Neuronal stem cell (in vitro differentiated cells): Measurements from ENCODE around the gene MIGA2.

ENCODE experiments used
- DNase-seq: peaks from one replicate; pipeline ENCODE4 v3.0.0-alpha.2; 2013; ENCODE audit warnings: low spot score
- H2AFZ ChIP-seq: one replicate; pipeline ENCODE4 v1.6.1; 2013; ENCODE audit warnings: mild to moderate bottlenecking, low read length, inconsistent platforms
- H2AK5ac ChIP-seq: 2 replicates; pipeline ENCODE4 v1.6.1; 2013; ENCODE audit warnings: low read depth, mild to moderate bottlenecking, inconsistent platforms, low read length, moderate library complexity, mixed read lengths
- H2BK120ac ChIP-seq: 2 replicates; pipeline ENCODE4 v1.6.1; 2013; ENCODE audit warnings: low read depth, mild to moderate bottlenecking, inconsistent platforms, low read length, moderate library complexity, mixed read lengths
- H2BK12ac ChIP-seq: one replicate; pipeline ENCODE4 v1.6.1; 2013; ENCODE audit warnings: low read length, inconsistent platforms
- H2BK15ac ChIP-seq: 2 replicates; pipeline ENCODE4 v1.6.1; 2013; ENCODE audit warnings: mild to moderate bottlenecking, low read length, inconsistent platforms, mixed read lengths
- H2BK5ac ChIP-seq: one replicate; pipeline ENCODE4 v1.6.1; 2013; ENCODE audit warnings: inconsistent platforms, mild to moderate bottlenecking, low read length, moderate library complexity
- H3K14ac ChIP-seq: one replicate; pipeline ENCODE4 v1.6.1; 2013; ENCODE audit warnings: low read length, inconsistent platforms
- H3K18ac ChIP-seq: 2 replicates; pipeline ENCODE4 v1.6.1; 2013; ENCODE audit warnings: low read length, inconsistent platforms
- H3K23ac ChIP-seq: 2 replicates; pipeline ENCODE4 v1.6.1; 2013; ENCODE audit warnings: low read depth, mild to moderate bottlenecking, mixed read lengths, low read length, inconsistent platforms; ENCODE audit not compliant: poor library complexity
- H3K27ac ChIP-seq: replicated peaks from 3 replicates; pipeline ENCODE4 v1.5.1; 2013; ENCODE audit warnings: low read length, inconsistent platforms
- H3K27me3 ChIP-seq, 3 experiments: 2 replicates each; pipeline ENCODE4 v1.6.1; 2013; ENCODE audit warnings: low read length in 3 of 3, mild to moderate bottlenecking in 2 of 3, inconsistent platforms in 1 of 3, low read depth in 1 of 3, mixed read lengths in 1 of 3, moderate library complexity in 1 of 3; ENCODE audit not compliant: control insufficient read depth in 3 of 3, insufficient read depth in 3 of 3
- H3K36me3 ChIP-seq, 2 donors: replicated peaks in 1 of 2; 2 replicates each; pipeline ENCODE4 v1.6.1; 2013; ENCODE audit warnings: low read length in 2 of 2; ENCODE audit not compliant: control insufficient read depth in 2 of 2, insufficient read depth in 2 of 2
- H3K4ac ChIP-seq: 2 replicates; pipeline ENCODE4 v1.6.1; 2013; ENCODE audit warnings: inconsistent platforms, mild to moderate bottlenecking, low read length, moderate library complexity
- H3K4me1 ChIP-seq, 2 donors: 1 replicate in 1 of 2; 2 replicates in 1 of 2; pipeline ENCODE4 v1.6.1; 2013; ENCODE audit warnings: low read length in 2 of 2, low read depth in 1 of 2; ENCODE audit not compliant: control insufficient read depth in 2 of 2, insufficient read depth in 1 of 2
- H3K4me2 ChIP-seq: one replicate; pipeline ENCODE4 v1.6.1; 2013; ENCODE audit warnings: mild to moderate bottlenecking, low read length, inconsistent platforms; ENCODE audit not compliant: insufficient read depth, poor library complexity, severe bottlenecking
- H3K4me3 ChIP-seq, 2 donors: 2 replicates each; pipeline ENCODE4 v1.5.1; 2013; ENCODE audit warnings: low read length in 2 of 2, mild to moderate bottlenecking in 2 of 2, inconsistent platforms in 1 of 2, moderate library complexity in 1 of 2
- H3K79me1 ChIP-seq: one replicate; pipeline ENCODE4 v1.6.1; 2013; ENCODE audit warnings: low read depth, mild to moderate bottlenecking, inconsistent platforms, low read length, moderate library complexity
- H3K9ac ChIP-seq: one replicate; pipeline ENCODE4 v1.6.1; 2013; ENCODE audit warnings: mild to moderate bottlenecking, low read depth, low read length, inconsistent platforms; ENCODE audit not compliant: poor library complexity
- H3K9me3 ChIP-seq, 2 donors: replicated peaks in 1 of 2; 2 replicates each; pipeline versions ENCODE3 to v1.6.1; 2013; ENCODE audit warnings: low read length in 2 of 2, mild to moderate bottlenecking in 2 of 2, inconsistent platforms in 1 of 2, low read depth in 1 of 2, mixed read lengths in 1 of 2, moderate library complexity in 1 of 2; ENCODE audit not compliant: control insufficient read depth in 2 of 2, insufficient read depth in 1 of 2
- H4K8ac ChIP-seq: one replicate; pipeline ENCODE4 v1.6.1; 2013; ENCODE audit warnings: low read depth, mild to moderate bottlenecking, inconsistent platforms, low read length, moderate library complexity
- H4K91ac ChIP-seq: one replicate; pipeline ENCODE4 v1.6.1; 2013; ENCODE audit warnings: low read length, low read depth, mild to moderate bottlenecking, inconsistent platforms; ENCODE audit not compliant: poor library complexity
- WGBS, 2 donors: extraction: QIAGEN DNeasy Blood & Tissue Kit; methylation state at CpG; one replicate each; pipeline ENCODE4 v1.1.7; 2013; ENCODE audit warnings: missing lambda C conversion rate in 2 of 2, mixed read lengths in 1 of 2; ENCODE audit not compliant: insufficient read length in 2 of 2, insufficient replicate concordance in 1 of 2; ENCODE audit errors: extremely low coverage in 2 of 2; 5-methylcytosine and 5-hydroxymethylcytosine counted together

MIGA2 gene

DNA sequence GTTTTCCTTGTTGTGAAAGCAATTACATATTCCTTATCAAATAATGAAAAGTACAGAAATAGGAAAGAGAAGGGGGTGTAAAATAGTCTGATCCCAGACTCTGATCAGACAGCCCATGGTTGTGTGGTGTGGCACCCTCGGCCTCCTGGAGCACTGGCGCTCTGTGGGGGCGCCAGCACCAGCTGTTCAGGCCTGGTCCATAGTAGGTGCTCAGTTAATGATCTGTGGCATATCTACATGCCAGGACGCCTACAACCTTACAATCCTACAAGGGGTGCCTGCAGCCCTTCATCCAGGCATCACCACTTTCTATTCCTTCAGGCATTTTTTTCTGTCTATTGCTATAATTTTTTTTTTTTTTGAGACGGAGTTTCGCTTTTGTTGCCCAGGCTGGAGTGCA is 16.6 kb downstream of the MIGA2 start:
- no peak for DNase-seq
- Histone ChIP-seq H3K79me1 (peaks cover 2% of the 10 kb centered on the region), H3K4ac (no peak overlapping the region), H2BK15ac (no peak overlapping the region), H3K9ac (no peak overlapping the region), H3K4me3 (no peak overlapping the region), H3K4me1 (no peaks in the 10 kb centered on the region), H2AFZ (no peak overlapping the region), H3K9me3 (peaks cover 0 to 2% of the 10 kb centered on the region in 2 donors), H4K8ac (no peak overlapping the region), H3K18ac (no peak overlapping the region), H3K27ac (no peak overlapping the region), H2BK120ac (no peak overlapping the region), H2BK12ac (no peak overlapping the region), H3K4me2 (no peak overlapping the region), H2AK5ac (no peak overlapping the region), H2BK5ac (no peak overlapping the region), H3K36me3 (peaks cover 20 to 42% of the 10 kb centered on the region in 2 donors), H3K27me3 (no peaks in the 10 kb centered on the region), H3K14ac (no peak overlapping the region), H4K91ac (no peak overlapping the region), H3K23ac (no peak overlapping the region)
- no CpG with 5 or more reads among the region's 6 CpGs for WGBS, 2 donors

DNA sequence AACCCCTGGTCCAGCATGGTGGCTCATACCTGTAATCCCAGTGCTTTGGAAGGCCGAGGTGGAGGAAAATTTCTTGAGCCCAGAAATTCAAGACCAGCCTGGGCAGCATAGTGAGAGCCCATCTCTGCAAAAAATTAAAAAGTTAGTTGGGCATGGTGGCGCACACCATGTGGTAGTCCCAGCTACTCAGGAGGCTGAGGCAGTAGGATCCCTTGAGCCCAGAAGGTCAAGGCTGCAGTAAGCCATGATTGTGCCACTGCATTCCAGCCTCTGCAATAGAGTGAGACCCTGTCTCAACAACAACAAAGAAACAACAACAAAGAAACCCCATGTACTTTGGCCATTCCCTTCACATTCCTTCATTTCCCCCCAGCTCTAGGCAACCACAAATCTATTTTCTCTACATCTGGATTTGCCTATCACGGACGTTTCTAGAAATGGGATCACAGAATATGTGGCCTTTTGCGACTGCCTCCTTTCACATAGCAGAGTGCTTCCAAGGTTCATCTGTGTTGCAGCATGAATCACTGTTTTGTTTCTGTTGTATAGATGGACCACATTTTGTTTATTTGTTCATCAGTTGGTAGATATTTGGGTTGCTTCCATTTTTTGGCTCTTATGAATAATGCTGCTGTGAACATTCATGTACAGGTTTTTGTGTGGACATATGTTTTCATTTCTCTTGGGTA is 17.9 kb downstream of the MIGA2 start:
- H3K18ac ChIP-seq, result no peak overlapping the region
- H3K27me3 ChIP-seq, result no peaks in the 10 kb centered on the region
- H4K91ac ChIP-seq, result no peak overlapping the region
- peaks cover 0 to 2% of the 10 kb centered on the region in 2 donors for H3K9me3 ChIP-seq
- H3K79me1 ChIP-seq, result peaks cover 2% of the 10 kb centered on the region
- no peak overlapping the region for H2AK5ac ChIP-seq
- no peak overlapping the region for H4K8ac ChIP-seq
- H2BK15ac ChIP-seq, result no peak overlapping the region
- H2AFZ ChIP-seq, result no peak overlapping the region
- H3K4me3 ChIP-seq, result no peak overlapping the region
- WGBS, 2 donors, result no CpG with 5 or more reads among the region's 5 CpGs
- no peak overlapping the region for H2BK120ac ChIP-seq
- no peak overlapping the region for H3K4me2 ChIP-seq
- DNase-seq, result no peak
- no peak overlapping the region for H3K9ac ChIP-seq
- no peak overlapping the region for H2BK5ac ChIP-seq
- H3K4ac ChIP-seq, result no peak overlapping the region
- no peak overlapping the region for H3K23ac ChIP-seq
- H3K14ac ChIP-seq, result no peak overlapping the region
- no peak overlapping the region for H2BK12ac ChIP-seq
- peaks cover 16 to 33% of the 10 kb centered on the region in 2 donors for H3K36me3 ChIP-seq
- no peak overlapping the region for H3K27ac ChIP-seq
- no peaks in the 10 kb centered on the region for H3K4me1 ChIP-seq

DNA sequence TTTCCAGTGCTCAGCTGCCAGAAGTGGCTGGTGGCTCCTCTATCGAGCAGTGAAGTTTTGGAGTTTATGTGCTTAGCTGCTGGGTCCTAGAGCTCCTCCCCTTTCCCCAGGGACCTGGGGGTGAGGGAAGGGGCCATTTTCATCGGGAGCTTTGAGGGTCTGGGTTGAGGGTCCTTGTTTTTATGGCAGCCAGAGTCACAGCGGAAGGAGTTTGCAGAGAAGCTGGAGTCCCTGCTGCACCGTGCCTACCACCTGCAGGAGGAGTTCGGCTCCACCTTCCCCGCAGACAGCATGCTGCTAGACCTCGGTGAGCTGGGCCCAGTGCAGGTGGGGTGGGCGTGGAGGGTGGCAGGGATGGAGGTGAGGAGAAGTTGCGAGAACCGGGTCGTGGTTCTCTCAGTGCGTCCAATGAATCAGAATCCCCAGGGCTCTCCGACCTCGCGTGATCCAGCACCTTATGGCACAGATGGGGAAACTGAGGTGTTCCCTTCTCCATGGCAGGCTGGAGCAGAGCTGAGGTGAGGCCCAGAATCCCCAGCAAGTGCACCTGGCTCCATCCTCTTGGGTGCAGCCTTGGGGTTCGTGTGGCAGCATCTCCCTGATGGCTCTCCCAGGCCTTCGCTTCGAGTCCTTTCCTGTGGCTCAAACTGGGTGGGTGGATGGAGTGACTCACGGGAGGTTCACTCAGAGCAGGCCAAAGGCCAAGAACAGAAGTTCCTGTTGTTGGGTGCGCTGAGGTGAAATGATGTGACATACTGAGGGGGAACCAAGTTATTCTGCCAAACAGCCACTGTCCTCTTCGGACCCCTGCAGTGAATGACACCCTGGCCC is 22.8 kb downstream of the MIGA2 start:
- no peak for DNase-seq
- H2BK12ac ChIP-seq, result no peak overlapping the region
- no CpG with 5 or more reads among the region's 21 CpGs for WGBS, 2 donors

More for the DNA sequence above, 22.8 kb downstream of the MIGA2 start:
- no peak overlapping the region for H3K4me2 ChIP-seq
- H3K79me1 ChIP-seq, result no peaks in the 10 kb centered on the region
- no peak overlapping the region for H2AFZ ChIP-seq
- H2BK15ac ChIP-seq, result no peak overlapping the region
- peak overlapping the region; percentile 27 for H3K9ac ChIP-seq
- H3K18ac ChIP-seq, result no peak overlapping the region
- H3K14ac ChIP-seq, result no peak overlapping the region
- H3K36me3 ChIP-seq, result peaks cover 17 to 38% of the 10 kb centered on the region in 2 donors
- H3K4ac ChIP-seq, result no peak overlapping the region
- no peaks in the 10 kb centered on the region for H3K9me3 ChIP-seq
- H2BK5ac ChIP-seq, result no peak overlapping the region
- H2BK120ac ChIP-seq, result no peak overlapping the region
- no peak overlapping the region for H4K91ac ChIP-seq
- H2AK5ac ChIP-seq, result no peak overlapping the region
- H3K27me3 ChIP-seq, result no peaks in the 10 kb centered on the region
- no peak overlapping the region for H3K4me3 ChIP-seq
- no peak overlapping the region for H4K8ac ChIP-seq
- H3K23ac ChIP-seq, result no peak overlapping the region
- no peaks in the 10 kb centered on the region for H3K4me1 ChIP-seq
- H3K27ac ChIP-seq, result no peak overlapping the region
